ENCODE measurements around the gene E2F8.
"Not testable (repeated sequence)": the region's sequence is repeated elsewhere in the genome, so short reads cannot be mapped to it uniquely, and the experiment has no call there.

The E2F8 gene, protein sequence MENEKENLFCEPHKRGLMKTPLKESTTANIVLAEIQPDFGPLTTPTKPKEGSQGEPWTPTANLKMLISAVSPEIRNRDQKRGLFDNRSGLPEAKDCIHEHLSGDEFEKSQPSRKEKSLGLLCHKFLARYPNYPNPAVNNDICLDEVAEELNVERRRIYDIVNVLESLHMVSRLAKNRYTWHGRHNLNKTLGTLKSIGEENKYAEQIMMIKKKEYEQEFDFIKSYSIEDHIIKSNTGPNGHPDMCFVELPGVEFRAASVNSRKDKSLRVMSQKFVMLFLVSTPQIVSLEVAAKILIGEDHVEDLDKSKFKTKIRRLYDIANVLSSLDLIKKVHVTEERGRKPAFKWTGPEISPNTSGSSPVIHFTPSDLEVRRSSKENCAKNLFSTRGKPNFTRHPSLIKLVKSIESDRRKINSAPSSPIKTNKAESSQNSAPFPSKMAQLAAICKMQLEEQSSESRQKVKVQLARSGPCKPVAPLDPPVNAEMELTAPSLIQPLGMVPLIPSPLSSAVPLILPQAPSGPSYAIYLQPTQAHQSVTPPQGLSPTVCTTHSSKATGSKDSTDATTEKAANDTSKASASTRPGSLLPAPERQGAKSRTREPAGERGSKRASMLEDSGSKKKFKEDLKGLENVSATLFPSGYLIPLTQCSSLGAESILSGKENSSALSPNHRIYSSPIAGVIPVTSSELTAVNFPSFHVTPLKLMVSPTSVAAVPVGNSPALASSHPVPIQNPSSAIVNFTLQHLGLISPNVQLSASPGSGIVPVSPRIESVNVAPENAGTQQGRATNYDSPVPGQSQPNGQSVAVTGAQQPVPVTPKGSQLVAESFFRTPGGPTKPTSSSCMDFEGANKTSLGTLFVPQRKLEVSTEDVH

GRCh38 chr11:19240420-19241259 lies at the start of gene E2F8:
Gene E2F8 (minus strand): TSS chr11:19240945. CDS start chr11:19240121, 824 bp downstream.
- DNase-seq, result peak; percentile 99

DNA sequence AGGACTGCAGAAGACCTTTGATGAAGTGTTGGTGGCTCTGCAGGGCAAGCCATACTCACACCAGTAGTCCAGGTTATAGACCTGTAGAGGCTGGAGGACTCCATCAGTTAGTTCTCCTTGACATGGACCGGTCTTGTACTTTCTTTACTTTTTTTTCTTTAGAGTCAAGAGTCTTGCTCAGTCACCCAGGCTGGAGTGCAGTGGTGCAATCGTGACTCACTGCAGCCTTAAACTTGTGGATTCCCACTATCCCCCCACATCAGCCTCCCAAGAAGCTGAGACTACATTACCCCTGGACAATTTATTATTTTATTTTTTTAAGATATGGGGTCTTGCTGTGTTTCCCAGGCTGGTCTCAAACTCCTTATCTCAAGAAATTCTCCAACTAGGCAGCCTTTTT lies 49.6 kb upstream of the E2F8 start:
- no peak for DNase-seq

- DNase-seq, result no peak
Observed at GRCh38 chr11:19288256-19288655, 47.5 kb upstream of the E2F8 start.

DNA sequence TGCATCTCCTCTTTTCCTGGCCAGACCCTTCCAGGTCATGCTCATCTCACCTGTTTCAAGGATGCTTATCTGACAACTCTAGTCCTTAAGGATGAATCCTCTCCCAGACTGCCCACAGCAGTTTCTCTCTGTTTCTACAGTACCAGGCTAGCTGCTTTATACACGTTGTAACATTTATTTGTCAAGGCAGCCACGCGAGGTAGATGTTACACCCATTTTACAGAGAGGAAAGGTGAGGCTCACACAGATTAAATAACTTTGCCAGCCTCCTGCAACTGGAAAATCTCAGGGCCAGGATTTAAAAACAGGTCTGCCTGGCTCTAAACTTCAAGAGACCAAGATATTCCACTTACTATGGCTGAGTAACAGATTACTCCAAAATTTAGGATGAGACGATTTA lies 45.7 kb upstream of the E2F8 start:
- DNase-seq, result no peak

GRCh38 chr11:19284881-19285280 lies 44.1 kb upstream of the E2F8 start:
- peak; percentile 78 for DNase-seq

- DNase-seq, result no peak
Observed at GRCh38 chr11:19283991-19284390, 43.2 kb upstream of the E2F8 start.

DNA sequence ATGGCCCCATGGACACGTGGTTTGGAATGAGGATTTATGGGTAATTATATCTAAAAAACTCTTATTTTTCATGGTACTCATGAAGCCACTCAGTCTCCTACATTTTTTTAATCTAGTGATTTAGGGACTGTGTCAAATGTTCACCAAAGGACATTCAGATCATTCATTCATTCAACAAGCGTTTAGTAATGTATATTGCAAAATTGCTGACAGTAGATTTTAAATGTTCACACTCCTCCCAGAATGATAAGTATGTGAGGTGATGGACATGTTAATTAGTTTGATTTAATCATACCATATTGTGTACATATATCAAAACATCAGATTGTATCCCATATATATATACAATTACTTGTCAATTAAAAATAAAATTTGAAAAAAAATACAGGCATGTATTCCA lies 40.8 kb upstream of the E2F8 start:
- DNase-seq, result no peak

- DNase-seq, result no peak
Observed at GRCh38 chr11:19281041-19281440, 40.3 kb upstream of the E2F8 start.

DNA sequence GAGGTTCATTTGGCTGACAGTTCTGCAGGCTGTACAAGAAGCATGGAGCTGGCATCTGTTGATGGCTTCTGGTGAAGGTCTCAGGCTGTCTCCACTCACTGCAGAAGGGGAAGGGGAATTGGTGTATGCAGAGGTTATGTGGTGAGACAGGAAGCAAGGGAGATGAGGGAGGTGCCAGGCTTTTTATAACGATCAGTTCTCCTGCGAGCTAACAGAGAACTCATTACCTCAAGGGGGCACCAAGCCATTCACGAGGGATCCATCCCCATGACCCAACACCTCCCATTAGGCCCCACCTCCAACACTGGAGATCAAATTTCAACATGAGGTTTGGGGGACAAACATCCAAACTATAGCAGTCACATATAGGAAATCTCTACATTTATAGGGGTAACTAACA lies 38.7 kb upstream of the E2F8 start:
- no peak for DNase-seq

DNA sequence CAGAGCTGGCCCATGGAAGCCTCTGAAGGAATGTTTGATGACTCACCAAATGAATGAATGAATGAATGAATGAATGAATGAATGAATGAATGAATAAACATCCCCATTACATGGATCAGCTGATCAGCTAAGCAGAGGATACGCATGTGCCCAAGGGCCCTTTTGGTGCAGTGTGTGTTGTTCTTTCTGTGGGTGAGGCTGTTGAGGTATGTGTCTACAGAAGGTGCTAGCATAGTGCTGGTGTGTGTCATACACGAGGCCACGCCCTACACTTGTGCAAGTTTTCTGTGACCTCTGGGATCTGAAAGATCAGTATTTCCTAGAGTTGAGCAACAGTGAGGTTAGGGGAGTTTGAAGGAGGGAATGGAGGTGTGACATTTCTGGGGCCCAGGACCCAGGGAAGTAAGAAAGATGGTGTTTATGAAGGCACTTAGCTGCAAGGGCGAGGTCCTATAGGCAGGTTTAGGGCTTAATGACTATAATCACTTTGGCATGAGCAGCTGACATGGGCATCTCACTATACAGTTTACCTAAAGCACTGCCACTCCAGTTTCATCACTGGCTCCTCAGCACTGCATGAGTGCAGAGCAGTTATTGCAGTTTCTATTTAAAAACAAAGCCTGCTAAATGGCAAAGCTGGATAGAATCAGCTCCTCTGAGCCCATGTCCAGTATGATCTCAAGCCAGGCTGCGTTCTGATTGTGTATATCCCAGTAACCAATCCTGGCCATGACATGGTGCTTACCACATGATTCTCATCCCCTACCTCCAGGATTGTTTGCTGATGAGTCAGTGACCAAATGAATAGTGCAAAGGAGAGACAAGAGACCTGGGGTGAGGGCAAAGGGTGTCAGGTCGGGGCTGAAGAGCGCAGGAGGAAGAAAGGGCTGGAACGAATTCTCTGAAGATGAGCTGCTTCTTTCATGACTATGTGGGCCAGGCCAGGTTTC lies 36.4 kb upstream of the E2F8 start:
- peak; percentile 79 for DNase-seq

GRCh38 chr11:19275496-19275895 lies 34.8 kb upstream of the E2F8 start:
- DNase-seq, result no peak

- not testable (repeated sequence) for DNase-seq
Observed at GRCh38 chr11:19273219-19273618, 32.5 kb upstream of the E2F8 start.

DNA sequence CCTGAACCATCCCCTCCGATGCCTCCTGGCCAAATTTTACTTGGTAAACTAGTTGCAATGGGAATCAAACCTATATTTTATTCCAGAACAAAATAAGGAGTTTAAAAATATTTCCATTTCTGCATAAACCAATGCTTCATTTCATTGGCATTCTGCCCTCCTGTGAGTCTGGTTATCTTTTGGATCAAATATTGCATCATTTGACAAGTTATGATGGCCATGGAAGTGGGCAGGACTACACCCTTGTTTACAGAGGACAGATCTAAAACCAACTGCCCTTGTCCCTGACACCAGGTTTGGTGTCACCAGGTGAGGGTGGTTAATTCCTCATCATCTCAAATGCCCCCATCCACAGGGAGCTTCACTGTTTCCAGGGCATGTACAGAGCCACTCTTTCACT lies 28.2 kb upstream of the E2F8 start:
- no peak for DNase-seq

DNA sequence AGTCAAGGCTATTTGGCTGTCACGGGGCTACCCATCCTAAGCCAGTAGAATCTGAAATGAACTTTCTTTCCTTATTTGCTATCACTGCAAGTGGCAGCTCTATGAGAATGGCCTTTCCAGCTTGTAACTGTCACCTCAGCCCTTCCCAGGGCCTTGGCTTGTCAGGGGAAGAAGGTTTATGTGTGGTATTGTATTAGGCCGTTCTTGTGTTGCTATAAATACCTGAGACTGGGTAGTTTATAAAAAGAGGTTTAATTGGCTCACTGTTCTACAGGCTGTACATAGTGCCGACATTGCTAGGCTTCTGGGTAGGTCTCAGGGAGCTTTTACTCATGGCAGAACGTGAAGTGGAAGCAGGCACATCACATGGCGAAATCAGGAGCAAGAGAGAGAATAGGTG lies 26.8 kb upstream of the E2F8 start:
- no peak for DNase-seq

DNA sequence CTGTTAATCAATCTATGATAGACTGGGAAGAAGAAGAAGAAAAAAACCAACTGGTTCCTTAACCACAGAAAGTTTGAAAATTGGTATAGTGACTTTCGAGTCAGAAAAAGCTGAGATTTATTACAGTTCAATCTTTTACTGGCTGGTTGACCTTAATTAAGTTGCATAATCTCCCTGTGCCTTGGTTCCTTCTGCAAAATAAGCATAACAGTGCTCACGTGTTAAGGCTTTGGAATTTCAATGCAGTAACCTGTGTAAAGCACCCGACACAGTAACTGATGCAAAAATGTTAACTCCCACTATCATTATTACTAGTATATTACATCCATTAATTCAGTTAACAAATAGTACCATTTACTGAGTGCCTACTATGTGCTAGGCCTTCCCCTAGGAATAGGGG lies 22.6 kb upstream of the E2F8 start:
- DNase-seq, result no peak

DNA sequence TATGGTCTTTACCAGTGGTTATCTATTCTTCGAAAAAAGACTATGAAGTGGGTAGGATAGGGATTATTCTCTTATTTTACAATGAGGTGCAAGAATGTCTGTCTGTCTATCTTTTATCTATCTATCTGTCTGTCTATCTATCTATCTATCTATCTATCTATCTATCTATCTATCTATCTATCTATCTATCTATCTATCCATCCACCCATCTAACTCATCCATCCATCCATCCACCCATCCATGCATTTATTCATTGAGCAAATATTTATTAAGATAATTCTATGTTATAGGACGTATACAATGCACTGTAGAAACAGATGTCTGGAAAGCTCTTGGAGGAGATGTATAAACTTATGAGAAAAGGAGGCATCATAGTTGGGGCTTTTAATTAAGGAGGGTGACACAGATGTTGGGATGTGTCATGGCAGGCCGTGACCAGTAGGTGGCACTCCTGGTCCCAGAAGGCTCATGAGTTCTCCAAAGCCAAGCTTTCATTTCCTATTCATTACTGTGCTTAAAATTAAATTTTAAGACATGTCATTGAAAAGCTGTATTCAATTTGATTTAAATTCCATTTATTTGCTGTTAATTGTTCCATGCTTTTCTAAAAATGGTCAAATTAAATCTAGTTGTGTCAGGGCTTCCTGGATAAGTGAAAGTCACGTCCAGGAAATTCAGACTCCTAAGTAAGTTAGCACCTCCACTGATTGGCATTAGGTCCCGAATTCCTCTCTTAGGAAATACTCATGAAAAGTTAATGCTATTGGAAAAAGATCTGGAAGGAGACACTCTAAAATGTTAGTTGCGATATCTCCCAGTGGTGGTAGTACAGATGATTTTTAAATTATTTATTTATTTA lies 19.0 kb upstream of the E2F8 start:
- peak; percentile 68 for DNase-seq

- DNase-seq, result no peak
Observed at GRCh38 chr11:19258641-19259230, 18.0 kb upstream of the E2F8 start.

GRCh38 chr11:19254441-19254840 lies 13.7 kb upstream of the E2F8 start:
- not testable (repeated sequence) for DNase-seq

DNA sequence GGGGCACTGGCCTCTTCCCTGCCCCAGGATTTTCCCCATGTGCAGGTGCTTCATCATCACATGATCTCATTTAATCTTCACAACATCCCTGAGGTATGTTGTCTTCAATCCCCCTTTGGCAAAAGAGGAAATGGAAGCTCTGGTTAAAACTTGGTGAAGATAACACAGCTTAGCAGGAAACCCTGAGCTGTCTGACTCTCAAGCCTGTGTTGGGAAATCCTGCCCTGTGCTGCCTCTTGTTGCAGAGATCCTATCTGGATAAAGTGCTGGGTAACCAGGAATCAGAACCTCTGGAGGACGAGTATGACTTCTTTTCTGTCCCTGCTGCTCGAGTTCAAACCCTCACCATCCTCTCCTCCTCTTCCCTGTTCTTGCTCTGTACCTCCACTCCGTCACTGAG lies 13.1 kb upstream of the E2F8 start:
- DNase-seq, result no peak

DNA sequence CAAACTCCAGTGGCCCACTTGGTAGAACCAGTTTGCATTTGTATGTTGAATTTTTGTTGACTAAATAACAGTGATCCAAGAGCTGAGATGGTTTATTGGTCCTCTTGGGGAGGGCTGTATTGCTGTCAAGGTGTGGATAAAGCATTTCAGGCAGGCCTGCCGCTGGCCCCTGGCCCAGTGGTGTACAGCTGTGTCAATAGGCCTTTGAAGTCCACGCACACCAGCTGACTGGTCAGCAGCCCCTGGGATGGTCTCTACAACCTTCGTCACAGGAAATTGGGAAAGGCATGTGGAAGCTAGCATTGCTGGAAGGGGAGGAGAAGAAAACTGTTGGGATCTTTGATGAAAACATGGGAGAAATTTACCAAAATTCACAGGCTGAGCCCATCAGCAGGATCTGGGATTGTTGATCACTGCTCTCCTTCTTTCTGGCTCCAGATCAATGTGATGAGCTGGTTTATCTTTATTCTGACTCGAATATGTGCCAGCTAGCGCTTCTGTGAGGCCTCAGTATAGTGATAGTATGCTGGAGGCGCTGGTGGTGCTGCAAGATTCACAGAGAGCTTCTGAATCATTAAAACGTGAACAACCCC lies 12.5 kb upstream of the E2F8 start:
- DNase-seq, result no peak
